ENCODE data around the gene PHF13. TPM values are rescaled to one million over a fixed set of nuclear protein-coding genes. Genes with fewer than 3 reads are reported as not detected.

Gene PHF13
- total and polyA plus RNA-seq, 4 donors, result 1.4 to 8.7 (median 3.8) TPM

- no peak for DNase-seq (ENCODE audit: low spot score)
- Histone ChIP-seq H3K27me3 (ENCODE audit: control insufficient read depth in 4 of 4, insufficient read depth in 4 of 4, low read length in 3 of 4) (no peaks in the 10 kb centered on the region), H3K4me1 (ENCODE audit: control insufficient read depth in 4 of 4, insufficient read depth in 4 of 4, low read length in 3 of 4) (peaks cover 11 to 60% (median 44%) of the 10 kb centered on the region in 4 donors), H3K9ac (ENCODE audit: low read depth in 1 of 2, low read length in 2 of 2) (peak overlapping the region; percentile 61 to 84), H3K36me3 (ENCODE audit: control insufficient read depth in 4 of 4, insufficient read depth in 3 of 4, low read depth in 1 of 4, low read length in 3 of 4) (peaks cover 6 to 17% (median 11%) of the 10 kb centered on the region in 4 donors), H3K9me3 (ENCODE audit: control insufficient read depth in 4 of 4, low read length in 3 of 4) (no peaks in the 10 kb centered on the region), H3K4me3 (ENCODE audit: low read depth in 1 of 3, low read length in 3 of 3) (peak overlapping the region; percentile 73 to 82 (median 78)), H3K27ac (ENCODE audit: low read depth in 1 of 2, low read length in 2 of 2) (peak overlapping the region; percentile 82 to 98)
- no peak for TF ChIP-seq RXRA (IDR thresholded peaks at IDR 0.05)
- no peak for TF ChIP-seq HNF4A (conservative IDR thresholded peaks at IDR 0.05)
- no peak for TF ChIP-seq ATF3 (IDR thresholded peaks at IDR 0.05)
- TF ChIP-seq HNF4G (IDR thresholded peaks at IDR 0.05), result no peak
- no peak for TF ChIP-seq NR2F2 (IDR thresholded peaks at IDR 0.05)
- no peak for TF ChIP-seq JUND (IDR thresholded peaks at IDR 0.05)
- no peak for TF ChIP-seq REST (IDR thresholded peaks at IDR 0.05)
- no peak for TF ChIP-seq TAF1 (conservative IDR thresholded peaks at IDR 0.05)
- TF ChIP-seq RAD21 (IDR thresholded peaks at IDR 0.05), result no peak
- no peak for TF ChIP-seq FOXA2 (IDR thresholded peaks at IDR 0.05)
- TF ChIP-seq FOXA1 (IDR thresholded peaks at IDR 0.05), result no peak
- no peak for TF ChIP-seq CTCF (IDR thresholded peaks at IDR 0.05; ENCODE audit: low read depth, low read length, missing input control)
- WGBS, result 15% methylated on average over 10 of the region's 10 CpGs
These were observed 13.0 kb upstream of the PHF13 start for GRCh38 chr1:6600410-6601048.

- Histone ChIP-seq H3K27ac (ENCODE audit: low read depth in 1 of 2, low read length in 2 of 2) (peak overlapping the region; percentile 82 to 98), H3K4me1 (ENCODE audit: control insufficient read depth in 4 of 4, insufficient read depth in 4 of 4, low read length in 3 of 4) (peaks cover 11 to 60% (median 44%) of the 10 kb centered on the region in 4 donors), H3K9ac (ENCODE audit: low read depth in 1 of 2, low read length in 2 of 2) (peak overlapping the region; percentile 61 to 84), H3K4me3 (ENCODE audit: low read depth in 1 of 3, low read length in 3 of 3) (peak overlapping the region; percentile 73 to 82 (median 78)), H3K27me3 (ENCODE audit: control insufficient read depth in 4 of 4, insufficient read depth in 4 of 4, low read length in 3 of 4) (no peaks in the 10 kb centered on the region), H3K9me3 (ENCODE audit: control insufficient read depth in 4 of 4, low read length in 3 of 4) (no peaks in the 10 kb centered on the region), H3K36me3 (ENCODE audit: control insufficient read depth in 4 of 4, insufficient read depth in 3 of 4, low read depth in 1 of 4, low read length in 3 of 4) (peaks cover 5 to 13% (median 9%) of the 10 kb centered on the region in 4 donors)
- peak; percentile 88 for DNase-seq (ENCODE audit: low spot score)
- under 1% methylated on average over 40 of the region's 40 CpGs for WGBS
- TF ChIP-seq ZBTB33 (IDR thresholded peaks at IDR 0.05) (peak; percentile 77), REST (IDR thresholded peaks at IDR 0.05) (peak; percentile 83), SP1 (IDR thresholded peaks at IDR 0.05) (peak; percentile 54), FOXA1 (IDR thresholded peaks at IDR 0.05) (peak; percentile 66), FOXA2 (IDR thresholded peaks at IDR 0.05) (peak; percentile 75), RXRA (IDR thresholded peaks at IDR 0.05) (peak; percentile 55 to 82), YY1 (IDR thresholded peaks at IDR 0.05) (peak; percentile 83), EGR1 (IDR thresholded peaks at IDR 0.05; ENCODE audit: low read depth in 2 of 2) (no peak), JUND (IDR thresholded peaks at IDR 0.05) (peak; percentile 34 to 58), NR2F2 (IDR thresholded peaks at IDR 0.05) (peak; percentile 34), HNF4G (IDR thresholded peaks at IDR 0.05) (no peak)
These were observed 12.2 kb upstream of the PHF13 start for GRCh38 chr1:6601049-6601922.

Data from liver (tissue), 9 donors.